Measurements from ENCODE around the gene MAST4. TPM values are rescaled to one million over a fixed set of nuclear protein-coding genes. Genes with fewer than 3 reads are reported as not detected.

Gene MAST4
- total RNA-seq, 1 donor from 2014 or later: 10.4 TPM

DNA sequence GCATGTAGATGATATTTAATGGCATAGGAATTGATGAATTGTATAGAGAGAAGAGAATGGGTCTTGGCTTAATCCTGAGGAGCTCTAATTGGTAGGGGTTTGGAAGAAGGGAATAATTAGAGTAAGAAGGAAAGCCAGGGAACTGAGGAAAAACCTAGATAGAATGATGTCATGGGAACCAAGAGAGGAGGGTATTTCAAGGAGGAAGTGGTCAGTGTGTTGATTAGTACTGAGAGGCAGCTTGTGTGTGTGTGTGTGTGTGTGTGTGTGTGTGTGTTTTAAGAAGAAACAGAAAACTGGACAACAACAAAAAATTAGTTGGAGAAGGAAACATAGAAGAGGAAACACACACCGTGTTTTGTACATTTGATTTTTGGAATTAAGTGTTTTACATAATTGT lies 42.8 kb downstream of the MAST4 start:
- Histone ChIP-seq H3K9me3 (ENCODE audit: control insufficient read depth in 3 of 3, low read length in 3 of 3) (no peaks in the 10 kb centered on the region), H3K4me3 (ENCODE audit: low read length in 3 of 3) (no peak overlapping the region), H3K4me1 (ENCODE audit: control insufficient read depth in 3 of 3, insufficient read depth in 3 of 3, low read length in 3 of 3) (no peaks in the 10 kb centered on the region), H3K27me3 (ENCODE audit: control insufficient read depth in 3 of 3, insufficient read depth in 3 of 3, low read length in 3 of 3) (no peaks in the 10 kb centered on the region), H3K27ac (ENCODE audit: low read depth, low read length) (no peak overlapping the region), H3K9ac (ENCODE audit: low read depth in 1 of 3, low read length in 3 of 3) (no peak overlapping the region), H3K36me3 (ENCODE audit: control insufficient read depth in 3 of 3, insufficient read depth in 3 of 3, low read length in 3 of 3) (no peaks in the 10 kb centered on the region)

DNA sequence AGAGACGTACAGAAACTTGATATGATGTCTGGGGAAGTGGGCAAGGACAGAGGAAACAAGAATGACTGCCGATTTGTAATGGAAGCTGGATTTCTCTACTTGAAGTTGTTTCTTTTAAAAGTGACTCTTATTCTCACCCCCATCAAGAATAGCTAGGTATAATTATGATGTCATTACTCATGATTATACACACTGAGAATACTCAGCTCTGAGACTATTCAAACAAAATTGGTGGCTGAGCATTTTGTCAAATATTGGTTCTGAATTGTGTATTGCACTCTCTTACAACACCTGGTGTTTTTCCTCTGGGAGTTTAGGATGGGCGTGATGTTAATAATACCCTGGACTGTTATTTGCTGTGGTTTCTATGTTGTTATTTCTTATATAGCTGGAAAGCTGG lies 46.3 kb downstream of the MAST4 start:
- Histone ChIP-seq H3K27ac (ENCODE audit: low read depth, low read length) (no peak overlapping the region), H3K9ac (ENCODE audit: low read depth in 1 of 3, low read length in 3 of 3) (no peak overlapping the region), H3K4me3 (ENCODE audit: low read length in 3 of 3) (no peak overlapping the region), H3K4me1 (ENCODE audit: control insufficient read depth in 3 of 3, insufficient read depth in 3 of 3, low read length in 3 of 3) (no peaks in the 10 kb centered on the region), H3K27me3 (ENCODE audit: control insufficient read depth in 3 of 3, insufficient read depth in 3 of 3, low read length in 3 of 3) (no peaks in the 10 kb centered on the region), H3K9me3 (ENCODE audit: control insufficient read depth in 3 of 3, low read length in 3 of 3) (no peaks in the 10 kb centered on the region), H3K36me3 (ENCODE audit: control insufficient read depth in 3 of 3, insufficient read depth in 3 of 3, low read length in 3 of 3) (no peaks in the 10 kb centered on the region)

DNA sequence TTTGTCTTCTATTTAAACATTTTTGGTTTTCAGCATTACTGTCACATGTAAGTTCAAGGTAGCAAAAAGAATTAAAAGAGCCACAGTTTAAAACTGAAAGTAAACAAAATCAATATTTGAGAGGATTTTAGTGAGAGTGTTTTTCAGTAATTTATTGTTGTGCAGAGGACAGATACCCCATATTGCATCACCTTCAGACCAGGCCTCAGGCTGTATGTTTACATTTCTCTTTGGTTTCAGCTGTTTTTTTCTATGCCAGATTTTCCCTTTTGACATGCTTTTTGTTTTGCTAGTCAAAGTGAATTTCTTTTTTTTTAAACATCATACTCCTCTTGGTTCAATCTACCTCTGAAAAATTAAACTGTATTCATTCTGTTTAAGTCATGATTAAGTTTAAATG lies 47.2 kb downstream of the MAST4 start:
- no peak overlapping the region for H3K27ac ChIP-seq (ENCODE audit: low read depth, low read length)
- H3K4me3 ChIP-seq (ENCODE audit: low read length in 3 of 3): no peak overlapping the region
- no peak overlapping the region for H3K9ac ChIP-seq (ENCODE audit: low read depth in 1 of 3, low read length in 3 of 3)
- no peaks in the 10 kb centered on the region for H3K36me3 ChIP-seq (ENCODE audit: control insufficient read depth in 3 of 3, insufficient read depth in 3 of 3, low read length in 3 of 3)
- no peaks in the 10 kb centered on the region for H3K9me3 ChIP-seq (ENCODE audit: control insufficient read depth in 3 of 3, low read length in 3 of 3)
- H3K4me1 ChIP-seq (ENCODE audit: control insufficient read depth in 3 of 3, insufficient read depth in 3 of 3, low read length in 3 of 3): no peaks in the 10 kb centered on the region
- no peaks in the 10 kb centered on the region for H3K27me3 ChIP-seq (ENCODE audit: control insufficient read depth in 3 of 3, insufficient read depth in 3 of 3, low read length in 3 of 3)

DNA sequence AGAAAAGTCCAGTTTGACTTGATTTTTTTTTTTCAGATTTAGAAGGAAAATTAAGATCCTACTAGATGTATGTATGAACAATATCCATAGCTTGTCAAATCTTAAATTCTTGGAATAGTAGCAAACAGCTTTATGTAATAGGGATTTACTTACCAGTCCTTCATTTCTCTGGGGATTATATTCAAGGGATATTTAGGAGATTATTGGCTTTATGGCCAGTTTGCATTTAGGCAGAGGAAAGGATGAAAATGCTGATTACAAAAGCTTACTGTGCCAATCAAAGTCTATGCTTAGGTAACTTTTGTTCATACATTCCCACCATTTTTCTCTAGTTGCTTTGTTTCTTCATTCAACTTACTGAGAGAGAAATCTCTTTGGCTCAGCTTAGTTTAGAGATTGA lies 47.9 kb downstream of the MAST4 start:
- Histone ChIP-seq H3K36me3 (ENCODE audit: control insufficient read depth in 3 of 3, insufficient read depth in 3 of 3, low read length in 3 of 3) (no peaks in the 10 kb centered on the region), H3K27me3 (ENCODE audit: control insufficient read depth in 3 of 3, insufficient read depth in 3 of 3, low read length in 3 of 3) (no peaks in the 10 kb centered on the region), H3K9me3 (ENCODE audit: control insufficient read depth in 3 of 3, low read length in 3 of 3) (no peaks in the 10 kb centered on the region), H3K4me3 (ENCODE audit: low read length in 3 of 3) (no peak overlapping the region), H3K9ac (ENCODE audit: low read depth in 1 of 3, low read length in 3 of 3) (no peak overlapping the region), H3K27ac (ENCODE audit: low read depth, low read length) (no peak overlapping the region), H3K4me1 (ENCODE audit: control insufficient read depth in 3 of 3, insufficient read depth in 3 of 3, low read length in 3 of 3) (no peaks in the 10 kb centered on the region)

DNA sequence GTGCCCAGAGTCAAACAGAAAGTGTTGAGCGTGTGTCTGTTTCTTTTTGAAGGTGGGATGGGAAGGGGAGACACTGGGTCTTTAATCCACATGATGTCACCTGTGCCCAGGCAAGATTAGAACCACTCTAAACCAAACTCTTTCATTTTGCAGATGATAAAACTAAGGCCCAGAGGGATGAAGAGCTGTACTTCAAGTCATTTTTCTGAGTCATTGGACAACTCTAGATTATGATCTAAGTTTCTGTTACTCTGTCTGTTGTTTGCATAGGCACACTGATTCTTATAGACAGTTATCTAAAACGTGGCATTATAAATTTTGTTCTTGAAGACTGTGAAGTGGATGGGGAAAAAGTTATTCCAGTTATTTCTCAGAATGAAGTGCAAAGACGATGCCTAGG lies 48.8 kb downstream of the MAST4 start:
- no peaks in the 10 kb centered on the region for H3K9me3 ChIP-seq (ENCODE audit: control insufficient read depth in 3 of 3, low read length in 3 of 3)
- H3K4me3 ChIP-seq (ENCODE audit: low read length in 3 of 3): no peak overlapping the region
- H3K27ac ChIP-seq (ENCODE audit: low read depth, low read length): no peak overlapping the region
- no peaks in the 10 kb centered on the region for H3K36me3 ChIP-seq (ENCODE audit: control insufficient read depth in 3 of 3, insufficient read depth in 3 of 3, low read length in 3 of 3)
- no peak overlapping the region for H3K9ac ChIP-seq (ENCODE audit: low read depth in 1 of 3, low read length in 3 of 3)
- H3K27me3 ChIP-seq (ENCODE audit: control insufficient read depth in 3 of 3, insufficient read depth in 3 of 3, low read length in 3 of 3): no peaks in the 10 kb centered on the region
- H3K4me1 ChIP-seq (ENCODE audit: control insufficient read depth in 3 of 3, insufficient read depth in 3 of 3, low read length in 3 of 3): no peaks in the 10 kb centered on the region

DNA sequence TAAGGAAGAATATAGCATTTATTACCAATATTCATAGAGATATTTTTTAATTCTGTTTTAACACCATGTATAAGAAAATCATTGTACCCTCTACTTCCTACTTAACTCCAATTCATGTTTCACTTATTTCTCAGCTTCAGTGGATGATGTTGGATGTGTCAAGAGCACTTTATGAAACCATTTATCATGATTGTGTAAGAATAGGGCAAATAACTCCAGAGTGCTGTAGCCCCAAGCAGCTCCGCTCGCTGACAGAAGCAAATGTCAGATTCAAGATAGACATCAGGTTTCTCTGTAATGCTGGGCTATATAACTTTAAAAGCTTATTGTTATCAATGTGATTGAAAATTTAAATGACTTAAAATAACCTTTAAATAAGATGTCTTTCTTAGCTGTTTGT lies 50.4 kb downstream of the MAST4 start:
- H3K9me3 ChIP-seq (ENCODE audit: control insufficient read depth in 3 of 3, low read length in 3 of 3): no peaks in the 10 kb centered on the region
- no peak overlapping the region for H3K9ac ChIP-seq (ENCODE audit: low read depth in 1 of 3, low read length in 3 of 3)
- no peak overlapping the region for H3K4me3 ChIP-seq (ENCODE audit: low read length in 3 of 3)
- H3K27me3 ChIP-seq (ENCODE audit: control insufficient read depth in 3 of 3, insufficient read depth in 3 of 3, low read length in 3 of 3): no peaks in the 10 kb centered on the region
- H3K4me1 ChIP-seq (ENCODE audit: control insufficient read depth in 3 of 3, insufficient read depth in 3 of 3, low read length in 3 of 3): no peaks in the 10 kb centered on the region
- H3K36me3 ChIP-seq (ENCODE audit: control insufficient read depth in 3 of 3, insufficient read depth in 3 of 3, low read length in 3 of 3): no peaks in the 10 kb centered on the region
- no peak overlapping the region for H3K27ac ChIP-seq (ENCODE audit: low read depth, low read length)

DNA sequence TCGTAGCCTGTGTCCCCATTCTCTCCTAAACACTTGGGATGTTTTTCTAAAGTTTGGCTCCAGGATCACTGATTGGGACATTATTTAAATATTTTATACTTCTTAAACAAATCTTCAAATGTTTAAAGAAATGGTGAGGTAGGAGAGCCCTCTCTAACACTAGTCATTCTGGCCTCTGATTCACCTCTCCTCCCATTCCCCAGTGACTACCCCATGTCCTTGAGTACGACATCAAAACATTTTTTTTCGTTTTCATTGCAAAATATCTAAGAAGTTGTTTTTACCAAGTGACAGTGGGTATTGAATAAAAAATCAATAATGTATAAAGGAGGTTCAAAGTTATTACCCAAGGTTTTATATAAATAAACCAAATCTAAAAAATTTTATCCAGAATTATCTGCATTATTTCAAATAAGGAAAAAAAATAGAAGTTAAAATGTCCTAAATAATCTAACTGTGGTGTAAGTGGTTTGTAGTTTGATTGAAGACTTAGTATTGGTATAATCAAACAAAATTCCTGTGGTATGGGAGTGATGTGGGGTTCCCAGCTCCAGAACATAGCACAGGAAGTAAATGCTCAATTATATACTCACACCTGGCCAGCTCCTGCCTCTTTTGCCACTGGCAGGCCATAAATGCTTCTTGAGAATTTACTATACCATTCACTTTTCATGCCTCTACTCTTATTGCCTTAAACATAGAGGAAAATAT lies 51.1 kb downstream of the MAST4 start:
- Histone ChIP-seq H3K9ac (ENCODE audit: low read depth in 1 of 3, low read length in 3 of 3) (no peak overlapping the region), H3K27me3 (ENCODE audit: control insufficient read depth in 3 of 3, insufficient read depth in 3 of 3, low read length in 3 of 3) (no peaks in the 10 kb centered on the region), H3K9me3 (ENCODE audit: control insufficient read depth in 3 of 3, low read length in 3 of 3) (no peaks in the 10 kb centered on the region), H3K36me3 (ENCODE audit: control insufficient read depth in 3 of 3, insufficient read depth in 3 of 3, low read length in 3 of 3) (no peaks in the 10 kb centered on the region), H3K27ac (ENCODE audit: low read depth, low read length) (no peak overlapping the region), H3K4me3 (ENCODE audit: low read length in 3 of 3) (no peak overlapping the region), H3K4me1 (ENCODE audit: control insufficient read depth in 3 of 3, insufficient read depth in 3 of 3, low read length in 3 of 3) (no peaks in the 10 kb centered on the region)

DNA sequence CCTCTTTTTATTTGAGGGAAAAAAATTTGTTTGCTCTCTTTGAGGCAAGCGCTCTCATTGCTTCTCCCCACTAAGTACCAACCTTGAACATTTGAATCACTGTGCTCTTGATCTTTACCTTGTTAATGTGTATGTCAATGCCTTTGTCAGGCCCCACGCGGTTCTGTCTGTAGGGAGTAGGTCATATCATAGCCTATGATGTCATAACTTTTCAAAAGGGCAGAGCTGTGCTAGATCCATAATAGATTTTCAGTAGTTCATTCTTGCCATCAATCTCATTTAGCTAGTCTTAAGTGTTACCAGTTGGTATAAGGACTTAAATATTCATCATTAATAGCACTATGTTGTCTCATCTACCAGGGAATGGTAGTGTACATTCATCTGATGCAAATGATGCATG lies 56.6 kb downstream of the MAST4 start:
- Histone ChIP-seq H3K27ac (ENCODE audit: low read depth, low read length) (no peak overlapping the region), H3K4me3 (ENCODE audit: low read length in 3 of 3) (no peak overlapping the region), H3K4me1 (ENCODE audit: control insufficient read depth in 3 of 3, insufficient read depth in 3 of 3, low read length in 3 of 3) (no peaks in the 10 kb centered on the region), H3K36me3 (ENCODE audit: control insufficient read depth in 3 of 3, insufficient read depth in 3 of 3, low read length in 3 of 3) (no peaks in the 10 kb centered on the region), H3K27me3 (ENCODE audit: control insufficient read depth in 3 of 3, insufficient read depth in 3 of 3, low read length in 3 of 3) (no peaks in the 10 kb centered on the region), H3K9ac (ENCODE audit: low read depth in 1 of 3, low read length in 3 of 3) (no peak overlapping the region), H3K9me3 (ENCODE audit: control insufficient read depth in 3 of 3, low read length in 3 of 3) (no peaks in the 10 kb centered on the region)

DNA sequence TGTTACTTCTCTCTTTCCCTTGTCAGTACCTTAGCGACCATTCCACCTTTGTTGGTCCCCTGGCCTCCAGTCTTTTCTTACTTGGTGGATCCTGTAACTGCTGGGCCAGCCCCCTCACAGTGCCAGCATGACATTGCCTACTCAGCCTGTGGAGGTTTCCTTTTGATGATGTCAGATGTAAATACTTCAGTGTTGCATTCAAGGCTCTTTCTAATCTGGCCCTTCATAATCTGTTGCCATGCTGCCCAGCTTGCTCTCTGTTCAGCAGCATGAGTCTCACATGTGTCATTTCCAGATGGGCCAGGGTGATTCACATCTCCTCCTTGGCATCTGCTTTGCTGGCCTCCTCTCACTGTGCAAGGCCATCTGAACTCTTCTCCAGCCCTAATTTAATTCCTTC lies 57.1 kb downstream of the MAST4 start:
- Histone ChIP-seq H3K4me3 (ENCODE audit: low read length in 3 of 3) (no peak overlapping the region), H3K36me3 (ENCODE audit: control insufficient read depth in 3 of 3, insufficient read depth in 3 of 3, low read length in 3 of 3) (no peaks in the 10 kb centered on the region), H3K4me1 (ENCODE audit: control insufficient read depth in 3 of 3, insufficient read depth in 3 of 3, low read length in 3 of 3) (no peaks in the 10 kb centered on the region), H3K27ac (ENCODE audit: low read depth, low read length) (no peak overlapping the region), H3K27me3 (ENCODE audit: control insufficient read depth in 3 of 3, insufficient read depth in 3 of 3, low read length in 3 of 3) (no peaks in the 10 kb centered on the region), H3K9ac (ENCODE audit: low read depth in 1 of 3, low read length in 3 of 3) (no peak overlapping the region), H3K9me3 (ENCODE audit: control insufficient read depth in 3 of 3, low read length in 3 of 3) (no peaks in the 10 kb centered on the region)

DNA sequence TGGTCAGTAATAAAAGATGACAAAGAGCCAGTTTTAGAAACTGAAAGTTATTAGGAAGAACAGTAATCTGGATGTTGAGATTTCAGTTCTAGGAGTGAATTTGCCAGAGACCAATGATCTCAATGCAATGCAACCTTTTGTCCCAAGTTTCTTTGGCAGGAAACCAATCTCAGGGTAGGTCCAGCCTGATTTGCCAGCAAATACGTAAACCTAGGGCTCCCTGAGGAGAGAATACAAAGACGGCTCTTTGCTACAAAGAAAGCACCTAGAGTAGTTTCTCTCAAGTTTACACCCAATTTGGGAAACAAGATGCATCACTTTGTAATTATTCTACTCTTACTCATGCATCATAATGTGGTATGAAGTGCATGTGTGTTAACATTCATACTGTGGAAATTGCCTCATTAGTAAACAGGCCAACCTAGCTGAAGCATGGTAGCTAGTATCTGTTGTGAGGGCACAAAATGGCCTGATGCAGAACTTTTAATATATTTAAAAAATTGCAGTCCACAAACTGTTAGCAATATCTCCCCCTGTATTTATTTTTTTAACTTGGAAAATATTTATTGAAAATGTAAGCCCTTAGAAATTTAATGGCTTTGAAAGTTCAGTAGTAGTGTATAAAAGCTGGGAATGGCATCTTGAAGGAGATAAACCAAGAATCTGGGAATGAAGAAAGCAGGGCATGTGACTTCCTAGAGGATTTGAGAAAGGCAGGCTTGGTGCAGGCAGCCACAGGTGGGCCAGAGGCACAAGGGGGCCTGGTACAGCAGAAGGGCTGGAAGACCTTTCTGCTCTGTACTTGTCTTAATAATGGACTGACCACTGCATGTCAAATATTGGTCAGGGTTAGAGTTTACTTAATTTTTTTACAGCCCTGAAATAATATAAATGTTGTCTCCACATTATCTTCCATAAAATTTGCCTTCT lies 59.5 kb downstream of the MAST4 start:
- H3K4me1 ChIP-seq (ENCODE audit: control insufficient read depth in 3 of 3, insufficient read depth in 3 of 3, low read length in 3 of 3): no peaks in the 10 kb centered on the region
- H3K27ac ChIP-seq (ENCODE audit: low read depth, low read length): no peak overlapping the region
- H3K4me3 ChIP-seq (ENCODE audit: low read length in 3 of 3): no peak overlapping the region

More for the DNA sequence above, 59.5 kb downstream of the MAST4 start:
- H3K9me3 ChIP-seq (ENCODE audit: control insufficient read depth in 3 of 3, low read length in 3 of 3): no peaks in the 10 kb centered on the region
- H3K36me3 ChIP-seq (ENCODE audit: control insufficient read depth in 3 of 3, insufficient read depth in 3 of 3, low read length in 3 of 3): no peaks in the 10 kb centered on the region
- H3K27me3 ChIP-seq (ENCODE audit: control insufficient read depth in 3 of 3, insufficient read depth in 3 of 3, low read length in 3 of 3): no peaks in the 10 kb centered on the region
- no peak overlapping the region for H3K9ac ChIP-seq (ENCODE audit: low read depth in 1 of 3, low read length in 3 of 3)
